SK-N-SH treated with all-trans-retinoic acid at 6 μM for 48 hours (cell line): Measurements from ENCODE around the gene PNO1.
"Not testable (repeated sequence)": the region's sequence is repeated elsewhere in the genome, so short reads cannot be mapped to it uniquely, and the experiment has no call there.

Experiments used
- ATAC-seq: fragments of 200-7000 bp; cut with Tn5 transposase; 3 replicates; pipeline ENCODE4 v1.9.1; 2020; ENCODE audit warnings: mild to moderate bottlenecking, moderate library complexity
- ARNTL ChIP-seq: fragments of 450-650 bp; formaldehyde crosslinking; IDR thresholded peaks from 2 replicates; pipeline ENCODE4 v1.5.0; 2020; ENCODE audit warnings: low read depth, mild to moderate bottlenecking, moderate library complexity, borderline replicate concordance
- BACH2 ChIP-seq: fragments of 250-450 bp; sonication (Bioruptor Pico); IDR thresholded peaks from 2 replicates; pipeline ENCODE4 v1.9.0; 2021; ENCODE audit warnings: mild to moderate bottlenecking, borderline replicate concordance
- CREB5 ChIP-seq: fragments of 250-450 bp; sonication (Bioruptor Pico); IDR thresholded peaks from 2 replicates; pipeline ENCODE4 v1.5.1; 2020; ENCODE audit warnings: low read depth, mild to moderate bottlenecking, moderate library complexity
- CSDC2 ChIP-seq: fragments of 250-450 bp; sonication (Bioruptor Pico); IDR thresholded peaks from 2 replicates; pipeline ENCODE4 v1.5.0; 2020; ENCODE audit warnings: mild to moderate bottlenecking, moderate library complexity
- ESRRG ChIP-seq: fragments of 250-450 bp; sonication (Bioruptor Pico); IDR thresholded peaks from 2 replicates; pipeline ENCODE4 v1.6.1; 2021; ENCODE audit warnings: mild to moderate bottlenecking
- ISL1 ChIP-seq: fragments of 250-450 bp; sonication (Bioruptor Pico); IDR thresholded peaks from 2 replicates; pipeline ENCODE4 v2.1.2; 2022; ENCODE audit warnings: mild to moderate bottlenecking, moderate library complexity
- OSR1 ChIP-seq: fragments of 250-450 bp; sonication (Bioruptor Pico); IDR thresholded peaks from 2 replicates; pipeline ENCODE4 v1.8.0; 2022; ENCODE audit warnings: moderate library complexity, mild to moderate bottlenecking, inconsistent platforms
- PPARA ChIP-seq: fragments of 250-450 bp; sonication (Bioruptor Pico); IDR thresholded peaks from 2 replicates; pipeline ENCODE4 v1.5.0; 2020; ENCODE audit warnings: mild to moderate bottlenecking, borderline replicate concordance
- RARB ChIP-seq: fragments of 250-450 bp; sonication (Bioruptor Pico); IDR thresholded peaks from 2 replicates; pipeline ENCODE4 v1.8.0; 2021; ENCODE audit warnings: mild to moderate bottlenecking, moderate library complexity
- SNAI2 ChIP-seq: fragments of 250-450 bp; sonication (Bioruptor Pico); IDR thresholded peaks from 2 replicates; pipeline ENCODE4 v1.5.0; 2020; ENCODE audit warnings: mild to moderate bottlenecking, moderate library complexity
- TCF4 ChIP-seq: fragments of 250-450 bp; sonication (Bioruptor Pico); IDR thresholded peaks from 2 replicates; pipeline ENCODE4 v1.8.0; 2021; ENCODE audit warnings: mild to moderate bottlenecking, moderate library complexity, borderline replicate concordance
- TOX ChIP-seq: fragments of 250-450 bp; sonication (Bioruptor Pico); IDR thresholded peaks from 2 replicates; pipeline ENCODE4 v1.8.0; 2021; ENCODE audit warnings: mild to moderate bottlenecking, moderate library complexity, borderline replicate concordance
- TSHZ2 ChIP-seq: fragments of 250-450 bp; sonication (Bioruptor Pico); IDR thresholded peaks from 2 replicates; pipeline ENCODE4 v1.5.0; 2020; ENCODE audit warnings: mild to moderate bottlenecking, moderate library complexity
- ZC3H10 ChIP-seq: fragments of 250-450 bp; sonication (Bioruptor Pico); IDR thresholded peaks from 2 replicates; pipeline ENCODE4 v1.5.1; 2021; ENCODE audit warnings: mild to moderate bottlenecking, moderate library complexity
- ZFP3 ChIP-seq: fragments of 250-450 bp; sonication (Bioruptor Pico); IDR thresholded peaks from 2 replicates; pipeline ENCODE4 v1.5.0; 2020; ENCODE audit warnings: mild to moderate bottlenecking, moderate library complexity
- ZNF565 ChIP-seq: fragments of 450-650 bp; formaldehyde crosslinking; conservative IDR thresholded peaks from 2 replicates; pipeline ENCODE4 v1.5.0; 2020; ENCODE audit warnings: low read depth, mild to moderate bottlenecking, moderate library complexity
- ZNF70 ChIP-seq: fragments of 450-650 bp; formaldehyde crosslinking; IDR thresholded peaks from 2 replicates; pipeline ENCODE4 v1.5.0; 2020; ENCODE audit warnings: mild to moderate bottlenecking, moderate library complexity
- ZNF8 ChIP-seq: fragments of 450-650 bp; formaldehyde crosslinking; IDR thresholded peaks from 2 replicates; pipeline ENCODE4 v1.5.0; 2020; ENCODE audit warnings: mild to moderate bottlenecking, moderate library complexity
- TF ChIP-seq, protein P1 (sequence below): fragments of 250-450 bp; sonication (Bioruptor Pico); IDR thresholded peaks from 2 replicates; pipeline ENCODE4 v1.5.1; 2021; ENCODE audit warnings: mild to moderate bottlenecking, moderate library complexity
- TF ChIP-seq, protein P2 (sequence below): fragments of 250-450 bp; sonication (Bioruptor Pico); IDR thresholded peaks from 2 replicates; pipeline ENCODE4 v1.8.0; 2021; ENCODE audit warnings: low read depth, mild to moderate bottlenecking, moderate library complexity, borderline replicate concordance

The PNO1 gene

DNA sequence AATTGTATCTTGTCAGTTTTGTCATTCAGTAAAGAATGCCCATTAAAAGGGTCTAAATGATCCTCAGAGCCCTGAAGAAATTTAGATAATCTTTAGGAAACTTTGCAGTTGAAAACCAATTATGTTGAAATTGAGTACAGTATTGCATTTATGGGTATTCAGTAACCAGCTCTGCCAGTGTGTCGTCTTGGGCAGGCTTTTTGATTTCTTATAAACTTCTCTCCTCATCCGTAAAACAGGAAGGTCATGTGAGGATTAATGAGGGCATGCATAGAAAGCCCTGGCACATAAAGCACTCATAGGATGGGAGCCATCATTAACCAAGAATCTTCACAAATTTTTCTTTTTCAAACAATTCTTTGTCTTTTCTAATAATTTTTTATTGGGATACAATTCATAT lies 14.8 kb downstream of the PNO1 start:
- TF ChIP-seq OSR1 (no peak), ZNF8 (CRISPR knock-in tag) (no peak), ZNF70 (CRISPR knock-in tag) (no peak), BACH2 (CRISPR knock-in tag) (no peak), CSDC2 (CRISPR knock-in tag) (no peak), TOX (CRISPR knock-in tag) (no peak)
- TF ChIP-seq, protein P1, sequence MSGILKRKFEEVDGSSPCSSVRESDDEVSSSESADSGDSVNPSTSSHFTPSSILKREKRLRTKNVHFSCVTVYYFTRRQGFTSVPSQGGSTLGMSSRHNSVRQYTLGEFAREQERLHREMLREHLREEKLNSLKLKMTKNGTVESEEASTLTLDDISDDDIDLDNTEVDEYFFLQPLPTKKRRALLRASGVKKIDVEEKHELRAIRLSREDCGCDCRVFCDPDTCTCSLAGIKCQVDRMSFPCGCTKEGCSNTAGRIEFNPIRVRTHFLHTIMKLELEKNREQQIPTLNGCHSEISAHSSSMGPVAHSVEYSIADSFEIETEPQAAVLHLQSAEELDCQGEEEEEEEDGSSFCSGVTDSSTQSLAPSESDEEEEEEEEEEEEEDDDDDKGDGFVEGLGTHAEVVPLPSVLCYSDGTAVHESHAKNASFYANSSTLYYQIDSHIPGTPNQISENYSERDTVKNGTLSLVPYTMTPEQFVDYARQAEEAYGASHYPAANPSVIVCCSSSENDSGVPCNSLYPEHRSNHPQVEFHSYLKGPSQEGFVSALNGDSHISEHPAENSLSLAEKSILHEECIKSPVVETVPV (CRISPR knock-in tag) = no peak
- no peak for ATAC-seq

DNA sequence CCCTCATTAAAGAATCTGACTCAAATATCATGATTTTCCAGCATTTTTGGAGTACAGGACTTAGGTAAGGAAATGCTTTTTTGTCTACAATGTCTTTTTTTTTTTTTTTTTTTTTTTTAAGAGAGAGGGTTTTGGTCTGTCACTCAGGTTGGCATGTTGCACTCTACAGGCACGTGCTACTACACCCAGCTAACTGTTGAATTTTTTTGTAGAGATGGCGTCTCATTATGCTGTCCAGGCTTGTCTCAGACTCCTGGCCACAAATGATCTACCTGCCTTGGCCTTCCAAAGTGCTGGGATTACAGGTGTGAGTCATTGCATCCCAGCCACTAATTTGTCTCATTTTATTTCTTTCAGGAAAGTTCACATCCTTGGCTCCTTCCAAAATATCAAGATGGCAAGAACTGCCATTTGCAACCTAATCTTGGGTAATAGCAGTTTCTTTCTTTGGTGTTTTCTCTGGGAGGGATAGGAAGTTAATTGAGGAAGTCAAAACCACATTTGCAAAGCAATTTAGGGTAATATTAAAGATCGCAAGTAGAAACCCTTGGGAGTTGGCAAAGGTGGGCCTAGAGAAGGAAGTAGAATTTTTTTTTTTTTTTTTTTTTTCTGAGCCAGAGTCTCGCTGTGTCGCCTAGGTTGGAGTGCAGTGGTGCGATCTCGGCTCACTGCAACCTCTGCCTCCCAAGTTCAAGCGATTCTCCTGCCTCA lies 15.5 kb downstream of the PNO1 start:
- no peak for ATAC-seq
- TF ChIP-seq ZFP3 (CRISPR knock-in tag) (no peak), ZNF70 (CRISPR knock-in tag) (no peak), ZNF8 (CRISPR knock-in tag) (no peak), OSR1 (no peak), CREB5 (CRISPR knock-in tag) (no peak), TCF4 (CRISPR knock-in tag) (no peak), ISL1 (CRISPR knock-in tag) (no peak), BACH2 (CRISPR knock-in tag) (no peak), TSHZ2 (CRISPR knock-in tag) (no peak), RARB (CRISPR knock-in tag) (no peak), ZNF565 (no peak), CSDC2 (CRISPR knock-in tag) (no peak), ESRRG (CRISPR knock-in tag) (no peak), PPARA (CRISPR knock-in tag) (no peak)
- TF ChIP-seq, all 23 proteins: peak for 0

GRCh38 chr2:68175210-68175609 lies 17.5 kb downstream of the PNO1 start:
- not testable (repeated sequence) for ATAC-seq

DNA sequence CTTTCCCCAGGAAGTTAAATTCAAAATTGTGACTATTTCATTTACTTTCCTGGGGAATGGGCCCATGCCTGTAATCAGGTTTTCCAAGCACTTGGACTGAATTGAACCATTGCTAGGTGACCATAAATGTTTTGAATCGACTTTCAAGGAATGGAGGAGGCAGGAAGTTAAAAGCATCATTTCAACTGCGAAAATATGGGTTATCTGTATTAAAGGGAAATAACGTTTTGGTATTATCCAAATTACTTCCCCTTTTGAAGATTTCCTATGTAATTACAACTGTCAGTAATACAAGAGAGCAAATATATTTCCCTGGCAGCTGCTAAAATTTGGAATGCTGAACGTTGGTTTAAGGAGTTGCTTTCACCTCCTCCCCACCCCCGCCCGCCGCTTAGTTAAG lies 19.0 kb downstream of the PNO1 start:
- TF ChIP-seq, protein P2, sequence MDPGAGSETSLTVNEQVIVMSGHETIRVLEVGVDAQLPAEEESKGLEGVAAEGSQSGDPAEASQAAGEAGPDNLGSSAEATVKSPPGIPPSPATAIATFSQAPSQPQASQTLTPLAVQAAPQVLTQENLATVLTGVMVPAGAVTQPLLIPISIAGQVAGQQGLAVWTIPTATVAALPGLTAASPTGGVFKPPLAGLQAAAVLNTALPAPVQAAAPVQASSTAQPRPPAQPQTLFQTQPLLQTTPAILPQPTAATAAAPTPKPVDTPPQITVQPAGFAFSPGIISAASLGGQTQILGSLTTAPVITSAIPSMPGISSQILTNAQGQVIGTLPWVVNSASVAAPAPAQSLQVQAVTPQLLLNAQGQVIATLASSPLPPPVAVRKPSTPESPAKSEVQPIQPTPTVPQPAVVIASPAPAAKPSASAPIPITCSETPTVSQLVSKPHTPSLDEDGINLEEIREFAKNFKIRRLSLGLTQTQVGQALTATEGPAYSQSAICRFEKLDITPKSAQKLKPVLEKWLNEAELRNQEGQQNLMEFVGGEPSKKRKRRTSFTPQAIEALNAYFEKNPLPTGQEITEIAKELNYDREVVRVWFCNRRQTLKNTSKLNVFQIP = no peak
- TF ChIP-seq ESRRG (CRISPR knock-in tag) = no peak
- no peak for TF ChIP-seq TOX (CRISPR knock-in tag)
- no peak for TF ChIP-seq TSHZ2 (CRISPR knock-in tag)
- TF ChIP-seq ISL1 (CRISPR knock-in tag) = no peak
- TF ChIP-seq ZC3H10 (CRISPR knock-in tag) = no peak
- no peak for TF ChIP-seq ARNTL (CRISPR knock-in tag)
- TF ChIP-seq, protein P1 (CRISPR knock-in tag) = no peak
- no peak for TF ChIP-seq SNAI2
- TF ChIP-seq CREB5 (CRISPR knock-in tag) = no peak
- no peak for TF ChIP-seq CSDC2 (CRISPR knock-in tag)
- no peak for TF ChIP-seq ZNF565
- no peak for TF ChIP-seq ZNF8 (CRISPR knock-in tag)
- no peak for ATAC-seq
